Measurements from ENCODE around the gene IQCK. TPM values are rescaled to one million over a fixed set of nuclear protein-coding genes. Genes with fewer than 3 reads are reported as not detected.

Gene IQCK
- total RNA-seq, 4 donors from 2014 or later: 49.7 to 103 (median 94.2) TPM

Small RNAs within 50 kb of the gene (small RNA-seq; reads per million reads assigned to genes)
- gene LARP7P2: not detected

Other genes with a start within 250 kb of the IQCK start
- 10 to 100 TPM; 57.3 to 80.9 (median 68.8) TPM for gene GDE1, start 196.2 kb upstream of the IQCK start, total RNA-seq
- 10 to 100 TPM; 19.5 to 27.8 (median 24.0) TPM for gene CCP110, start 194.3 kb upstream of the IQCK start, total RNA-seq
- 10 to 100 TPM; 64.9 to 74.3 (median 68.8) TPM for gene VPS35L, start 162.6 kb upstream of the IQCK start, total RNA-seq
- 10 to 100 TPM in 3 of 4 donors, 1 to 10 TPM in 1; 8.9 to 11.5 (median 10.5) TPM for gene KNOP1, start within 50 bp of the IQCK start, total RNA-seq
- 10 to 100 TPM; 19.9 to 34.1 (median 27.7) TPM for gene GPRC5B, start 166.6 kb downstream of the IQCK start, total RNA-seq

Measured in thyroid gland (tissue), 4 donors.